Measurements from ENCODE around the gene HHATL. TPM values are rescaled to one million over a fixed set of nuclear protein-coding genes. Genes with fewer than 3 reads are reported as not detected.

Gene HHATL
- total RNA-seq, 1 donor from 2014 or later: not detected

- FAIRE-seq (no peak), DNase-seq (ENCODE audit: low spot score in 2 of 2) (peak in 1 of 2 donors; percentile 28)
These were observed 34.8 kb downstream of the HHATL start for GRCh38 chr3:42667523-42668412.

DNA sequence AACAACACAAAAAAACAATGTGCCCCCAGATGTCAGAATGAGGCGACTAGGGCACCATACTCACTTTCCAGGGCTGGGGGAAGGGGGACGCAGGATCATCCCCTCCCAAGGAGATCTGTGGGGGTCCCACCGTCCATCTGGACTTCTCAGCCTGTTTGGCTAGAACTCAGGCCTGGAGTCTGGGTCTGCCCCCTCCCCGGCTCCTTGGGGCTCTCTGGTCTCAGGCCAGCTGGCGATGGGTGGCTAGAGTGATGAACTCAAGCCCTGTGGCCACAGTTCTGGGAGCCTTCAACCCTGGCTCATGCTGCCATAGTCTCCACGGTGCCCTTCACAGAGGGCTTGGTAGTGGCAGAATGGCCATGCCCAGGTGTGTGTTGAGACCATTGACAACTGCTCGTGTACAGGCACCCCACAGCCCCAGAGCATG lies 35.5 kb downstream of the HHATL start:
- no peak for FAIRE-seq
- DNase-seq (ENCODE audit: low spot score in 2 of 2): no peak

- DNase-seq (ENCODE audit: low spot score in 2 of 2): no peak
- FAIRE-seq: no peak
These were observed 36.0 kb downstream of the HHATL start for GRCh38 chr3:42666577-42666998.

DNA sequence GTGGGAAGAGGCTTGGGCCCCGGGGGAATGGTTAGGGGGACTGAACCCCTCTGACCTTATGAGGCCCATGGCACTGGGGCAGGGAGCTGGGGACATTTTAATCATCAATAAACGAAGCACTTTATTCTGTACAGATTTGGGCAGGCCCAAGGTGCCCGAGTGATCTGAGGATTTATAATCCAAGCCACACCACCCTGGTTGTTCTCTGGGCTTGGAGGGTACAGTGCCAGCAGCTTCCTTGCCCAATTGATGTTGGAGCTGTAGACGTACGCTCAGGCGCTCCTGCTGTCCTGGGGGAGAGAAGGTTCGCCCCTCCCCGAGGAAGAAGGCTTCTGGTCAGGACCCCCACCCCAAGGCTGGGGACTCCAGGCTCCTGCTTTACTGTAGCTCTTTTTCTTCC lies 36.6 kb downstream of the HHATL start:
- FAIRE-seq (no peak), DNase-seq (ENCODE audit: low spot score in 2 of 2) (peak in 1 of 2 donors; percentile 19)

DNA sequence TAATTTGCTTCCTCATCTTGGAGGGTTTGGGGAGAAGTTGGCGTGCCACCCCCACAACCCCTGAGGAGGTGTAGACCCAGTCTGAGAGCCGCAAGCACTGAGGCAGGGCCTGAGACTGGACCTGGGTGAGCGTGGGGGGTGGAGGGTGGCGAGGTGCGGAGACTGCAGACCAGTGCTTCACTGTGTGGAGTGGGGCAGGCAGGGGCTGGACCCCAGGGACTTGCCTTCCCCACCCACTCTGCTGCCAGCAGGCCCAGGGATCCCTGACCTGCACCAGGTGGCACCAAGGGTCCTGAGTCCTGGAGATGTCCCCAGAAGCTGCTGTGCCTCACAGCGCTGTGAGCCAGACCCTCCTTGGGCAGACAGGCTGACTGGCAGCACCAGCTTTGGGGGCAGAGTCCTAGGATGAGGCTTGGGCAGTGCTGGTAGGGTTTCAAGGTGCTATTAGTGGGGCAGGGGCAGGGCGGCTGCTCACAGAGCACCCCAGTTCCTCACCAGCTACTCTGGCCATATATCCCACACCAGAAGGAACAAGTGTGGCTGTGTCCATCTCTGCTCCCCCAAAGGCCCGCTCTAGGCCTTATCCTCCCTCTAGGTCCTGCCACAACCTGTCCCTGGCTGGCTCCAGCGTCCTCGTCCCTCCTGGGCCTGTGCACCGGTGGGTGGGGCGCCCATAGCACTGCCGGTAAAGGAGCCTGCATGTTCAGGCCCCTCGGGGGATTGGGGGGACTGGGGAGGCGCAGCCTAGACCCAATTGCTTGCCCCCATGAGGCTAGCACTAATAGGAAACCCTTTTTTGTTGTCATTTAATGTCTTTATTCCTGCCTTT lies 37.3 kb downstream of the HHATL start:
- no peak for FAIRE-seq
- peak; percentile 25 to 29 for DNase-seq (ENCODE audit: low spot score in 2 of 2)

- FAIRE-seq (no peak), DNase-seq (ENCODE audit: low spot score in 2 of 2) (peak in 1 of 2 donors; percentile 27)
These were observed 38.2 kb downstream of the HHATL start for GRCh38 chr3:42664438-42664803.

- DNase-seq (ENCODE audit: low spot score in 2 of 2): peak; percentile 17 to 45
- FAIRE-seq: no peak
These were observed 38.8 kb downstream of the HHATL start for GRCh38 chr3:42663581-42664437.

GRCh38 chr3:42662813-42663535 lies 39.6 kb downstream of the HHATL start:
- DNase-seq (ENCODE audit: low spot score in 2 of 2) (peak; percentile 16 to 32), FAIRE-seq (no peak)

- FAIRE-seq (no peak), DNase-seq (ENCODE audit: low spot score in 2 of 2) (peak; percentile 14 to 23)
These were observed 40.4 kb downstream of the HHATL start for GRCh38 chr3:42662037-42662812.

DNA sequence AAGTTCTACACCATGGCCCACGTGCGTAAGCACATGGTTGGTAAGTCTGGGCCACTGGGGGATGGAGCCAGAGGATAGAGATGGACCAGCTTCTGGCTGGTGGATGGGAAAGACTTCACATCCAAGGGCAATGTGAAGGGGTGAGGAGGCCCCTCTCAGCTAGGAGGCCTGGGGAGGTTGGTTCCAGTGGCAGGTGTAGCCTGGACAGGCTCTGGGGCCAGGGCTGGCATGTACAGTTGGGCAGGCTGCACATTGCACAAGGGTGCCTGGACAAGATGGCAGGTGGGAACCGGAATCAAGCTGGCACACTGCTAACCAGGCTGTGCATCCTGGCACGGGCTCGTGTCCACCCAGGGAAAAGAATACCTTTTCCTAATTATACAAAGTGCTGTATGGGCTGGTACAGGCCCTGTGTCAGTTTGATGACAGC lies 41.0 kb downstream of the HHATL start:
- FAIRE-seq: no peak
- DNase-seq (ENCODE audit: low spot score in 2 of 2): peak; percentile 16 to 29

DNA sequence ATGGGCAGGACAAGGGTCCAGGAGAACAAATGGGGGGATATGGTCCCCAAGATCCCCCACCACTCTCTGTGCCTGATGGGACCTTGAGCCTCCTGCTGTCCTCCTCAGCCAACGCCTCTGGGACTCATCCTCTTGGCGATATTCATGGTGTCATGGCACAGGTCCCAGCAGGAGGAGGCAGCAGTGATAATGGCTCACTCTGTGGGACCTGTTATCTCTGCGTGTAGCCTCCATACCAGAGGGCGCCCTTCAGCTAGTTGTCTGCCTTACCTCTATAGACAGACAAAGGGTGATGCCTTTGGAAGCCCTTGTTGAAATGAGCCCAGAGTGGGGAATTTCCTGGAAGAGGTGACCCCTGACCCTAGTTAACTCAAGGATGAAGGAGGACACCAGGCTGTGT lies 41.7 kb downstream of the HHATL start:
- DNase-seq (ENCODE audit: low spot score in 2 of 2) (peak; percentile 21 to 27), FAIRE-seq (no peak)

DNA sequence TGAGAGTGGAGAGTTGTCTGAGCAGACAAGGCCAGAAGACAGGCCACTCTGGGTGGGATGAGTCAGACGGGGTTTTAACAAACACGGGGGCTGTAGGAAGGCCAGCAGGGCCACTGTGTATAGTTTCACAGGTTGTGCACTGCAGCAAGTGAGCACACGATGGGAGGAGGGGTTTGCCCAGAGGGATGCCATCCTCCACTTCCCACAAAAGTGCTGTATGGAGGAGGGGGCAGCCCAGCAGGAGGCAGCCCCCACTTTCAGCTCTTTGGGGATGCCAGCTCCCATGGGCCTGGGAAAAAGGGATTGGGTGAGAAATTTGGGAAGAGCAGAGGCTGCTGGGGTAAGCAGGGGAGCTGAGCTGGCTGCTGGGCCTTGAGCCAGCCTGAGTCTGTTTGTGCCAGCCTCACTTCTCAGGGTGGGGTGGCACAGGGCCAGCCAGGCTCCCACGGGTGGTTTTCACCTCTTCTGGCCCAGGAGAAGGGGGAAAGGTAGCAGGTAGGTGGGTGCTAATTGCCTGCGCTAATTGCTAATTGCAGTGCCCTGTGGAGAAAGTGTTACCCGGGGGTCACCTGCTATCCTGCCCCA lies 42.4 kb downstream of the HHATL start:
- DNase-seq (ENCODE audit: low spot score in 2 of 2) (peak; percentile 45 to 62), FAIRE-seq (no peak)

GRCh38 chr3:42659451-42660130 lies 43.0 kb downstream of the HHATL start:
- peak; percentile 28 to 33 for DNase-seq (ENCODE audit: low spot score in 2 of 2)
- no peak for FAIRE-seq

GRCh38 chr3:42658771-42659390 lies 43.7 kb downstream of the HHATL start:
- peak in 1 of 2 donors; percentile 26 for DNase-seq (ENCODE audit: low spot score in 2 of 2)
- FAIRE-seq: no peak

GRCh38 chr3:42658091-42658770 lies 44.4 kb downstream of the HHATL start:
- FAIRE-seq: no peak
- peak; percentile 25 to 53 for DNase-seq (ENCODE audit: low spot score in 2 of 2)

DNA sequence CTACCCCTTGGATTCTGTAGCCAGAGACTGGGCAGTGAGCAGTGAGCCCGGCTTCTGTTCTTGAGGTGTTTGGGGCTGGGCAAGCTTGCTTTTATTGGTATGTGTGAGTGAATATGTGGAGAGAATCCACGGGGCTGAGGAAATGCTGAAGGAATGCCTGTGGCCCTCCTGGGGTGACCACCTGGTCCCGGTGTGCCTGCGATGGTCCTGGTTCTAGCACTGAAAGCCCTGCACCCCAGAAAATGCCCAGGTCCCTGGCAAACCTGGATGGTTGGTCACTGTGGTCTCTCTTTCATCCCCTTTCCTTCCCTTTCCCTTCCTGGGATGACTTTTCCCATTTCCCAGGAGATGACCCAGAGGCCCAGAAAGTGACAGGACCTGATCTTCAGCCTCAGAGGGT lies 44.9 kb downstream of the HHATL start:
- FAIRE-seq (no peak), DNase-seq (ENCODE audit: low spot score in 2 of 2) (no peak)

All from frontal cortex (tissue), 4 donors.